NCI-H146 (cell line): ENCODE results near the gene DNAH9.
"Not testable (repeated sequence)": the region's sequence is repeated elsewhere in the genome, so short reads cannot be mapped to it uniquely, and the experiment has no call there.

Source experiments
- DNase-seq: peaks from one replicate; lab custom pipeline; 2025; lab: John Stamatoyannopoulos, UW

The DNAH9 gene

GRCh38 chr17:11916091-11916490, 317.8 kb downstream of the DNAH9 start:
- no peak for DNase-seq

- no peak for DNase-seq
These were observed 319.1 kb downstream of the DNAH9 start for GRCh38 chr17:11917415-11917814.

- DNase-seq = no peak
These were observed 323.0 kb downstream of the DNAH9 start for GRCh38 chr17:11921296-11921695.

DNA sequence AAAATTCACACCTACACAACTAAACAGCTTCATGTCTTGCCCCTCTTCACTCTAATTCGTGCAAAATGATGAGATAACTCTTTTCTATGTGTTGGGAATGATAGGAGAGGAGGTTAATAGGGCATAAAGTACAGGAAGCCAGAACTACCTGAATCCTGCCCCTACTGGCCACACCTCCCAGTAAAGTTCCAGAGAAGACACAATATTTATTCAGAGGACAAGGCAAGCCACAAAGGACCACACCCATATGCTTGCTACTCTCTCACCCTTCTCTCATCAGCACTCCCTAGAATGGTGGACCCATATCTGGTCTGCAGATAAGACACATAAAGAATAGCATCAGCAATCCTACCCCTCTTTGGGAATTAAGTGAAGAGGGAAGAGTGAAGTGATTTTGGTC, 324.4 kb downstream of the DNAH9 start:
- no peak for DNase-seq

- DNase-seq = no peak
These were observed 325.8 kb downstream of the DNAH9 start for GRCh38 chr17:11924076-11924475.

DNA sequence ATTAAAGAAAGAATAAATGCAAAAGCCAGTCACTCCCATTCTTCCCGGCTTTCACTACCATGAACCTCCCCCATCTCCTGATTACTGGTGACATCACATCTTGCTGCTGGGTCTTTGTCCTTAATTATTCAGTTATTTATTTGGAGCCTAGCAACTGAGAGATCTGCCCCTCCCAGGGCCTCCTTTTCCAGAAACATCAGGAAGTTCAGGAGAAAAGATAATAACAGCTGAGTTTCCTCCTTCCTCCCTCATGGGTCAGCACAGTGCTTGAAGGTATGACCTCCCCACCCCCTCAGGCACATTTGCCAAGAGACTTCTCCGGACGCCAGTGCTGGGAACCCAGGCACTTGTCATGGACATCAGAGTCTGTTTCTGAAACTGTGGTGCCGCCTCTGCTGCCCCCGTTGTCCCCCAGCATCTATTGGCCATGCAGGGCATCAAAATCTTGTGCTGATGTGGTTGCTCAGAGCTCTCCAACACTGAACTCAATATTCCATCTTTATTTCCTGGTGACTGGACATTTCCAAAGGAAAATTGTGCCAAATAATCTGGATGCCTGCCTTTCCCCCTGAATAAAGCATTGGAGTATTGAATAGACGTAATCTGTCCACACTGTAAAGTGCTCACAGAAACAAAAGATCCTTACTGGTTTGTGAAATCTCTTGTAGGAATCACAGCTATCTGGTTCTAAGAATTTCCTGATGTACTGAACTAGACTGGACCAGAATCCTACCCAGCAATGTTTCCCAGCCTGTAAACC, 327.2 kb downstream of the DNAH9 start:
- DNase-seq = no peak

- DNase-seq = no peak
These were observed 330.2 kb downstream of the DNAH9 start for GRCh38 chr17:11928436-11928835.

DNA sequence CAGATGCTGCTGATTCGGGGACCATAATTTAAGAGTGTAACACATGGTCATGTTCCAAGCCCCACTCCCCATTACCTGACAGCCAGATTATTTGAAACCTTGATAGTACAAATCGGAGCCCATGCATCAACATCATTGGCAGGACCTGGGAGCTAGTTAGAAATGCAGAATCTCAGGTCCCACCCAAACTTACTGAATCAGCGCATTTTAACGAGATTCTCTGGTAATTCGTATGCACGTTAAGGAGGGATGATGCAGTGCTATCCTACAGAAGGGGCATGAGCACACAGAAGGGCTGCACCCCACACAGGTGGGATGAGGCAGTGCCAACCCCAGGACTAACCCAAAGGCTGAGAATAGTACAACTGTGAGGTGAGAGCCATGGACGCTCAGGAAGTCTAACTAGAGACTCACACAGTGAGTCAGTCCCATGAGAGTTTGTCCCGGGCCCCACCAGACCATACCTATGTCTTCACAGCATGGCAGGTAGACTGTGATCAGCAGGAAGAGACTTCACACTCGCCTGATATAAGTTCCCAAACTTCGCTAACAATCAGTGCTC, 334.1 kb downstream of the DNAH9 start:
- no peak for DNase-seq

DNA sequence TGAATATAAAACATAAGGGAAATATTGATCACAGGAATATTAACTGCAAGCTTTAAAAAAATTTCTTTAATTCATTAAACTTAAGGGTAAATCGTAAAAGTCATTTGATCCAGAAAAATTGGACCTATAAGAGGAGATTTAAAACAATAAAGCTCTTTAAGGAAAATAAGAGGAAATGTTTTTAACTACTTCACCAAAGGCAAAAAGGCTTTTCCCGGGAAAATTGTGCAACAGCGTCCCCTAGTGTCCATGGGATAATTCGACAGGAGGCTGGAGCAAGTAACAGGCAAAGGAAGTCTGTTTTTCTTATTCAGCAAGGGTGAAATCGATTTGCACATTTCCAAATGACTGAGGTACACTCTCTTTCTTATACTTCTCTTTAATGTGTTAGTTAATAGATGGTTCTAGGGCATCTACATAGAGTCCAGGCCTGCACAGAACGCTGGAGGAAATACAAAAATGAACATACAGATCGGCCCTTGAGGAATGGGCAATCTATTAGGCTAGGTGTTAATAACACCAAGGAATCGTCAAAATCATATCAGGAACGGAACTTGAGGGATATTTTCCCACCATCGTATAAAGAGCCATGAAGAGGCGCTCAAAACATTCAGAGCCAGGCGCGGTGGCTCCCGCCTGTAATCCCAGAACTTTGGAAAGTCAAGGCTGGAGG, 337.6 kb downstream of the DNAH9 start:
- no peak for DNase-seq

DNA sequence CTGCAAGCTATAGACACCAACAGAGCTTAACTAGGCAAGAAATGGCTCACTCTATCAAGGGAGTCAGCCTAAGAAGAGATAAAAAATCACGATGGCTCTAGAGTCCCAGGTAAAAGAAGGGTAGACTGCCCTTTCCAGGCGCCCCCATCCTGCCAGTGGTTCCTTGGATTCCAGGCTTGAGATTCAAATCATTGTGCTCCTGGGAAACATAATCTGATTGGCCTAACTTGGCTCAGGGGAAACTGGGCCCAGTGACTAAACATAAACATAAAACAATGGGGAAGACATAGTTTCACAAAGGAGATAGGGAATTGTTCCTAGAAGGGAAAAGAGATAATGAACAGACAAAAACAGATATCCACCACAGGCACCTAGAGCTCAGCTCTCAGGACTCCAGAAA, 342.6 kb downstream of the DNAH9 start:
- no peak for DNase-seq

DNA sequence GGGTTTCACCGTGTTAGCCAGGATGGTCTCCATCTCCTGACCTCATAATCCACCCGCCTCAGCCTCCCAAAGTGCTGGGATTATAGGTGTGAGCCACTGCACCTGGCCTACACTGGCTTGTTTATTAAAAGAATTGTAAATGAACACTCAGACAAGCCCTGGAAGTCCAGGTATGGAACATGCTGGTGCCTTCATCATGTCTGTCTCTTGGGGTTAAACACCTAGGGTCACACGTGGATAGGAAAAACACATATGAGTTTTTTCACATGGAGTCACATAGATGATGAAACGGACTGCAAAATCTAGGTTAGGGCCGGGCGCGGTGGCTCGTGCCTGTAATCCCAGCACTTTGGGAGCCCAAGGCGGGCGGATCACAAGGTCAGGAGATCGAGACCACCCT, 344.8 kb downstream of the DNAH9 start:
- DNase-seq = not testable (repeated sequence)

DNA sequence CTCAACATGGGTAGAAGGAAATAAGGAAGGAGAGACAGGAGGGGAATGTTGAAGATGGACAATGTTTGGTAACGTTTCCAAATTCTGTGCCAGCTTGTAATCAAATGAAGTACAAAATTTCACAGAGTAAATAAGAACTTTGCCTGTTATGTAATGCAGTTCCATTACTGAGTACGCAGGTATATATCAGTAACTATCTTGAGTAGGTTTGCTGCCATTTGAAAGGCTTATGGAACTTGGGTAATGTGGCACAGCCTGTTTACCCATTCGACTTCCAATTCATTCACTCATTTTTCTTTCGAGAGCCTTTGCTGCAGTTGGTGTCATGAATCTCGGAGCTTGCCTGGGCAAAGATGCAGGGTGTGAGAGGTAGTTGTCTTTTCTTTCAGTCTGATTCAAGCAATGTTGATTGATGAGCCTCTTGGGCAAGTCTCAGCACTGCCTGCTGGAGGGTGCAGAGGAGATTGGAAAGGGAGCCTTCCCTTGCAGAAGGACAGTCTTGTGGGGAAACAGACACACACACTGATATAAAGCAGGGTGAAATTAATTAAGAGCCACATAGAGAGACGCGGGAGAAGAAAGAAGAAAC, 345.6 kb downstream of the DNAH9 start:
- DNase-seq = no peak

- no peak for DNase-seq
These were observed 346.3 kb downstream of the DNAH9 start for GRCh38 chr17:11944587-11944986.

GRCh38 chr17:11948789-11949188, 350.5 kb downstream of the DNAH9 start:
- DNase-seq = no peak

GRCh38 chr17:11949571-11949970, 351.3 kb downstream of the DNAH9 start:
- DNase-seq = not testable (repeated sequence)

- DNase-seq = no peak
These were observed 352.7 kb downstream of the DNAH9 start for GRCh38 chr17:11950771-11951519.

GRCh38 chr17:11952610-11953009, 354.3 kb downstream of the DNAH9 start:
- DNase-seq = no peak

- DNase-seq = no peak
These were observed 355.7 kb downstream of the DNAH9 start for GRCh38 chr17:11953924-11954323.

- DNase-seq = no peak
These were observed 356.7 kb downstream of the DNAH9 start for GRCh38 chr17:11954936-11955335.

DNA sequence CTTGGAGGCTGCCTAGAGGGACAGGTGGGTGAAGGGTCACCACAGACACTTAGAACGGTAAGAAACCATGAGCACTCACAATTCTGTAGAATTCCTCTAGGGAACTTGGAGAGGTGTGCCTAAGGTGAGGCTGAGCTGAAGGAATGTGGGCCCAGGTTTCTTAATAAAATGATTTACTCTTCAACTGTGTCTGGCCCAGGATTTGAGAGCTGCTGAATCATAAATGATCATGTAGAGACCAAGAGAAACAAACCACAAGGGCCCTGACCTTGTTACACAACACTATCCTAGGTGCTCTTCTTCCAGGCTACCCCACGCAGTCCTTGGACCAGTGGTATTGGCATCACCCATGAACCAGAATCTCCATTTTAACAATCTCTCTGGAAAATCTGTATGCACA, 371.3 kb downstream of the DNAH9 start:
- no peak for DNase-seq

- not testable (repeated sequence) for DNase-seq
These were observed 374.5 kb downstream of the DNAH9 start for GRCh38 chr17:11972741-11973140.

DNA sequence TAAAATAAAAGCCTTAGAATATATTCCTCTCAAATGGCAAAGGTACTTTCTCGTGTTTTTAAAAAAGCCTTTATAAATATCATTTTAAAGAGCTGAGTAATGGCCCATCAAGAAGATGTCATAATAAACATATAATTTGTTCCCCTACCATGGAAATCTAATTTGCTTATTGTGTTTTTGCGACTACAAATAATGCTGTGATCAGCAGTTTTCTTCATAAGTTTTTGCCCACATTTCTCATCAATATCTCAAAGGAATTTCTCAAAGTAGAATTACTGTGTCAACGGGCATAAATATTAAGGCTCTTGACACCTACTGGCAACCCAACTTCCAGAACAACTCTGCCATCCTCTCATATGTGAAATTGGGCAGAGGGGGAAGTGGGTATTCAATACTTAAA, 381.5 kb downstream of the DNAH9 start:
- DNase-seq = no peak
